HTERT RPE-1 (cell line): ENCODE results near the gene SLC36A1.
"Not testable (repeated sequence)": the region's sequence is repeated elsewhere in the genome, so short reads cannot be mapped to it uniquely, and the experiment has no call there.

Experiments used
- in situ Hi-C: fragments of 300-500 bp; cut with MboI; formaldehyde crosslinking; loops from 4 replicates; pipeline ENCODE4 v1.14.3; 2020; ENCODE audit warnings: low sequenced_read_pairs

SLC36A1 gene

DNA sequence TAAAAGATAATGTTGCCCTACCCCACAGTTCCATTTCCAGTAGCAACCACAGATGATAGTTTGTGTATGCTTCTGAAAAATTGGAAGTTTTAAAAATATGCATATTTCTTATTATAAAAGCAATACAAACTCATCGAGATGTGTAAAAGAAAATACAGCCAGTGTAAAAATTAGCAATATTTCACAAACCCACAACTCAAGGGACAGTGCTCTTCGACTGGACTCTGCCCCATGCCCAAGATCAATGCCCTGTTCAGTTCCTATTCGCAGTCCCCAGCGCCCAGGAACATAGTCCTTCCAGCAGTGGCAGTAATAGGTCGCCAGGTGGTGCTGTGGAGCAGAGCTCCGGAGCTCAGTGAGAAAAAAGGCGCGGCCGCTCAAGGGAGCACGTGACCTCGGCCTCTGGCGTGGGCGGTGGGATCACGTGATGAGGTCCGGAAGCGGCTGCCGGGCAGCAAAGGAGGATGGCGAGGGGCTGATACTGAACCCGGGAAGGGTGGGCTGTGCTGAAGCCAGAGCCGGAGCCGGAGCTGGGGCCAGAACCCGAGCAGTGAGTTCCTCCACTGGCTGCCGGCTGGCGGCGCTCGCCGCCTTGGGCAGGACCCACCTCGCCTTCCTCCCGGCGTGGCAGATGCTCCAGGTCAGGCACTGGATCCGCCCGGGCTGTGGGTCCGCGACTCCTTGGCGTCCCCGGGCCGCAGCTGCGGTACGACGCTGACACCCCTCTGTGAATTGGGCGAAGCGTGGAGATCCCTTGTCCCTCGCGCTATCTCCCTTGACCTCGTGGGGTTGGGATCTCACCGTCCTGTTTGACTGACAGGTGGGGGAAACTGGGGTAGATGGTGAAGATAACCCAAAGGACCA is at the start of gene SLC36A1:
Gene SLC36A1 (plus strand): TSS at position 430 of the 864 bp plus-strand sequence. CDS start 11,190 bp downstream, outside the sequence.
- in situ Hi-C loops: no loop called here

DNA sequence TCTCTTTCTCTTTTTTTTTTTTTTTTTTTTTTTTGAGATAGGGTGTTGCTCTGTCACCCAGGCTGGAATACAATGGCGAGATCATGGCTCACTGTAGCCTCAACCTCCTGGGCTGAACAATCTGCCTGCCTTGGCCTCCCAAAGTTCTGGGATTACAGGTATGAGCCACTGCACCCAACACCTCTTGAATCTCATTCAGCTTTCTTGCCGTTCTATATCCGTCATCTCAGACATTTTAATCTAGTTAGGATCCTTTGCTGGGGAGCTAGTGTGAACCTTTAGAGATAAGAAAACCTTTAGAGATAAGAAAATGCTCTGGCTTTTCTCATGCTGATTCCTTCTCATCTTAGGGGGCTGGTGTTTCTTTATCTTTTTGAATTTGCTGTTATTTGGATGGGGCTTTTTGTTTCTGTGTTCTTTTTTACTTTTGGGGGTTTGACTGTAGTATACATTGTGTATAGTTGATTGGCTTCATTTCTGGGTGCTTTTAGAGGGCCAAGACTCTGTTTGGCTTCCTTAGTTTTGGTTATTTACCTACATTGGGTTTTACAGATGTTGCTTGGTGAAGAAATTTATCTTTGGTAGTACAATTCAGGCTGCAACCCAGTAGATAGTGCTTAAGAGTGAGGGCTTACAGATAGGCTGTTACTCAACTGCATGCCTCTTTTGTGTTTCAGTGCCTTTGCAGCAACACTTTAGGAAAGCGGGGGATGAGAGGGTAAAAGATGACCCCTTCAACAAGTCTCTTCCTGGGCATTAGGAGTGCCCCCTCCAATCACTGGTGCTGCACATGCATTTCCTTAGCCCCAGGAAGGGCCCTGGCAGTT is 41.9 kb upstream of the SLC36A1 start:
- in situ Hi-C loops: no loop called here

DNA sequence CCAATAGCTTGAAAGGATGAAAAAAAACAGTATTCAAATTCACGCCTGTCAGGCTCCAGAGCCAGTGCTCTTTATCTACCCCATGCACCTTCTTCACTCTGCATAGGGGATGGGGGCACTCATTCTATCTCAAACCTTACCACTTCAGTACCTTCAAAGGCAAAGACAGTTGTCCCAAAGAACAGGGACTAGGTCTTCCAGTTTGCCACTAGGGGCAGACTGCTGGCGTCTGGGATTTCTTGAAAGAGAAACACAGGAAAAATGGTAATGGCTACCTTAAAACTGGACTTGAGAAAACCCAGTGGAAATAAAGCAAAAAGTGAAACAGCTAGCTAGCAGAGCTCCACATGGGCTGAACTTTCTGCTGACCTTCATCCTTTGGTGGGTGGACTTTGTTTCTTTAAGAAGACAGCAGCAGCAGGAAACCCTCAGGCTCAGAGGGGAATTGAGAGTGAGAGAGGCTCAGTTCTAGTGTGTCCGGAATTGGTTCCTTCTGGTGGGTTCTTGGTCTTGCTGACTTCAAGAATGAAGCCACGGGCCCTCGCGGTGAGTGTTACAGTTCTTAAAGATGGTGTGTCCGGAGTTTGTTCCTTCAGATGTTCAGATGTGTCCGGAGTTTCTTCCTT is 41.0 kb upstream of the SLC36A1 start:
- in situ Hi-C loops: no loop called here

DNA sequence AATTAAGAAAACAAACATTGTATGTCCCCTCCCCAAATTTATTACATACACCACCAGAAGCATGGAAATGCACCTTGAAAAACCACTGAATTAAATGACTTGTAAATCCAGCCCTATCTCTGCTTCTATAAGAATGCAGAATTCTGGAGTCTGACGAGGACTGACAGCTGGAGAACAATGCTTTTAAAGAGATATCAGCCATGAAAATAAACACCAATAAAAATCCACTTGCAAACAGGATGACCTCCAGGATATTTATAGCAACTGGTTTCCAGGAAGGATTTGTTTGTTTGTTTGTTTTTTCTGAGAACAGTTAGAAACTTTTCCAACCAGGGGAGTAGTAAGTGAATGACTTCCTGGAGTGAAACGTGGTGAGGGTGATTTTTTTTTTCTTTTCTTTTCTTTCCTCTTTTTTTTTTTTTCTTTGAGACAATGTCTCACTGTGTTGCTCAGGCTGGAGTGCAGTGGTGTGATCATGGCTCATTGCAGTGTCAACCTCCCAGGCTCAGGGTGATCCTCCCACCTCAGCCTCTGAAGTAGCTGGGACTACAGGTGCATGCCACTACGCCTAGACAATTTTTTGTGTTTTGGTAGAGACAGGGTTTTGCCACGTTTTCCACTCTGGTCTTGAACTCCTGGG is 38.7 kb upstream of the SLC36A1 start:
- in situ Hi-C loops: no loop called here

DNA sequence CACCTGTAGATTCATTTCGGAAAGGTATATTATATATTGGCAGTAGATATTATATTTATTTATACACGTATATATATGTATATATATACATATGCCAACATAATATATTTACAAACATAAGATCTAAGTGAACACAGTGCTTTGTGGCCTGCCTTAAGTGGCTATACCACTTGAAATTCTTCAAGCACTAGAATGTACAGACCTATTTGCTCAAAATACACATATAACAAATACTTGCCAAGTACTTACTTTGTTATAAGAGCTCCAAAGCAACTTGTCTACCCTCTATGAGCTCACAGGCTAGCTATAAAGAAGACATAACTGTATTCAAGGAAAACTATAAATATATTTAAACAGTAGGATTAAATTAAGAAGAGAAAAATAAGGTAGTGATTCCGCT is 33.6 kb upstream of the SLC36A1 start:
- in situ Hi-C loops: no loop called here

DNA sequence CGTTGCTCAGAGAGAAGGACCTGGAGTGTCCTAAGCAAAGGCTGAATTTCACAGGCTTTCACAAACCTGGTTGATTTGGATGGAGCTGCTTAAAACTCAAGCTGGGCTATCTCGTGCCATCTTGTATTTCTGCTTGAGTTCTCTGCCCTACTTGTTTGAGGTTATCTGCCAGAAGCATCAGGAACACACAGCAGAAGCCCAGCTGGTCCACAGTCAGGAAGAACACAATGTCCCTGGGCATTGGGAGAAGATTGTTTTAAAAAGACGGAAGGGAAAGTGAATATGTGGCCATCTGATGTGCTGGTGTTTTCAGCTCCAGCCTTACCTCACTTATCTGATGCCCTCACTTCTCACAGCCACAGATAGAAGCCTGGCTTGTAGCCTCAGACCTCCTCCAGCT is 32.9 kb upstream of the SLC36A1 start:
- in situ Hi-C loops: no loop called here

DNA sequence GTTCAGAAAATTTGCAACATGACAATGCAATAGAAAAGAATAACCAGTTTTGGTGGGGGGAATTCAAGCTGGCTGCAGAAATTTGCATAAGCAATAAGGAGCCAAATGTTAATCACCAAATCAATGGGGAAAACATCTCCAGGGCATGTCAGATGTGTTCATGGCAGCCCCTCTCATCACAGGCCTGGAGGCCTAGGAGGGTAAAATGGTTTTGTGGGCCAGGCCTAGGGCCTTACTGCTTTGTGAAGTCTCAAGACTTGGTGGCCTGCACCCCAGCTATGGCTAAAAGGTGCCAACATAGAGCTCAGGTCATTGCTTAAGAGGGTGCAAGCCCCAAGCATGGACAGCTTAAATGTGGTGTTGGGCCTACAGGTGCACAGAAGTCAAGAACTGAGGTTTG is 29.7 kb upstream of the SLC36A1 start:
- in situ Hi-C loops: no loop called here

DNA sequence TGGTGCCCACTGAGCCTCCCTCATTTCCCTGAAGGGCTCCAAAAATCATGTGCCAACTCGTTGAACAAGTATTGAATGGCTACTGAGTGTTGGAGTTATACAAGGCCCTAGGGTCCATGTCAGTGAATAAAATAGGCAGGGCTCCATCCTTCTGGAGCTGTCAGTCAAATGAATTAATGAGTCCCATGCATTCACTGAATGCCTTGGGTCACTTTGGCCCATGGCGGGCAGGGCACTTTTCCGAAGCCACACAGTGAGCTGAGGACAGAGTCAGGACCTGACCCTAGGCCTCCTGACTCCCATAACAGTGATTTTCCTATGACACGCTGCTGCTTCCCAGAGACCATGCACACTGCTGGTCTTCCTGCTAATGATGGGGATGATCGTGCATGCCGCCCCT is 27.3 kb upstream of the SLC36A1 start:
- in situ Hi-C loops: no loop called here

DNA sequence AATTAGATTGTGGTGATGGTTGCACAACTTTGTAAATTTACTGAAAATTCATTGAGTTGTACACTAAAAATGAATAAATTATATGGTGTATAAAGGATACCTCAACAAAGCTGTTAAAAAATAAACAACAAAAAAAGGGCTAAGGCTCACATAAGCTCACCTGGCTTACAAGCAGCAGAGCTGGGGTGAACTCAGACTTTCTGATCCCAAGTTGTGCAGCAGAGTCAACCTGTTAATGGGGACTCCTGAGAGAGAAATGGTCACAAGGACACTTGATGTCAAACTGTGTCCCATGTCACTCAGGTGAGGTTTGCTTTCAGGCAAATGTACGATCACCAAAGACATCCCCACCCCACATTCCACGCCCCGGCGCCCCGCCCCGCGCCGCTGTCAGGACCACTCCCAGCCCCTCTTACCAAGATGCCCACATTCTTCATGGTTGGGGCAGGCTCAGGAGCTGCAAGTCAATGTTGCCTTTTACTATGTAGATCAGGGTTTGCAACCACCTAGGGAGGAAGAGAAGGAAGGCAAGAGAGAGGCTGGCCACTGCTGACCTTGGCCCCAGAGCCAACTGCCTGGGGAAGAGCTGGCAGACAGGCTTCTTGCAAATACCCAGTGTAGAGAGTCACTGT is 22.4 kb upstream of the SLC36A1 start:
- in situ Hi-C loops: no loop called here

DNA sequence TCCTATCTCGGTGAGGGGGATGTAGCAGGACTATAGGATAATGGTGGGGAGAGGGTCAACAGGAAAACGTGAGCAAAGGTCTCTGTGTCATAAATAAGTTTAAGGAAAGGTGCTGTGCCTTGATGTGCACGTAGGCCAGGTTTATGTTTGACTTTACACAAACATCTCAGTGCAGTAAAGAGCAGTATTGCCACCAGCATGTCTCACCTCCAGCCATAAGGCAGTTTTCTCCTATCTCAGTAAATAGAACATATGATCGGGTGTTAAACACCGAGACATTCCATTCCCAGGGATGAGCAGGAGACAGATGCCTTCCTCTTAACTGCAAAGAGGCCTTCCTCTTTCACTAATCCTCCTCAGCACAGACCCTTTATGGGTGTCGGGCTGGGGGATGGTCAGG is 21.1 kb upstream of the SLC36A1 start:
- in situ Hi-C loops: not testable (repeated sequence)

DNA sequence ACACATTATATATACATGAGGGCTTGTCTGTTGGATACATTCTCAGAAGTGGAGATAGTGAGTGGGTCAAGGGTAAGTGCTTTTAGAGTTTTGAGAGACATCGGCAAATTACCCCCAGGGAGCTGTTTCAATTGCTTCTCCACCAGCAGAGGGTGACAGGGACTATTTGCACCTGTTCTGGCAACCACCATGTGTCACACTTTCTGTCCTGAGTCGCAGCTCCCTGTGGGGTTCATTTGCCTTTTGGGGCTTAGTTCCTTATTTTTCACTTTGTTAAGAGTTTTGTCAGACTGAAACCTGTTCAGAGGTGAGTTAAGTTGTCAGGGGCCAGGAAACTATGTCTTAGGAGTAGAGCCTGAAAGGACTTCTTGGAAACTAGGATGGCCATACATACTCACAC is 20.1 kb upstream of the SLC36A1 start:
- in situ Hi-C loops: no loop called here

DNA sequence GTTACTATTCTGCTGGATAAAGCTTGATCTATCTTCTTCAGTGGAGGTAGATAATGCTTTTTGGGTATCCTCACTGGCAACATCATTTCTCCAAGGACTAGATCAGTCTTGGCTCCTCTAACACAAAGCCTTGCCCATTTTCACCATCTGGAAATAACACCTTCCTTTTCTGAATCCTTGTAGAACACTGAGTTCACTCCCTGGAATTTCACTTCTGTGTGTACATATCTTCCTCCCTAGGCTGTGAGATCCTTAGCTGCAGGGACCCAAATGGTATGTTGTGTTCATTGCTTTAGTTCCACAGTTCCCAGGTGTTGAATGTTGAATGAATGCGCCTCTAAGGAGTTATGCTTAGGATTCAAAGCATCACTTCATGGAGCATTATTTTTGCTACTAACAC is 16.7 kb upstream of the SLC36A1 start:
- in situ Hi-C loops: no loop called here

DNA sequence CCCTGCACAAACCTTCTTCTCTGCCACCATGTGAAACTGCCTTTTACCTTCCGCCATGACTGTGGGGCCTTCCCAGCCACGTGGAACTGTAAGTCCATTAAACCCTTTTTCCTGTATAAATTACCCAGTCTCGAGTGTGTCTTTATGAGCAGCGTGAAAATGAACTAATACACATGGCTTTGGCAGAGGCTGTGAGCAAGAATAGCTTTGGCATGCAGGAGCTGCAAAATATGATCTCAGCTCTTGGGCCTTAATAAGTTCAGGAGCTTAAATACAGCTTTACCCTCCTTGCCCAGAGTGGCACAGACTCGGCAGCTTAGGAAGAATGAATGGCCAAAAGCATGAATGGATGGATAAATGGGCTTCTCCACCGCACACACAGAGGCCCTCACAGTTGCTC is 15.7 kb upstream of the SLC36A1 start:
- in situ Hi-C loops: no loop called here

DNA sequence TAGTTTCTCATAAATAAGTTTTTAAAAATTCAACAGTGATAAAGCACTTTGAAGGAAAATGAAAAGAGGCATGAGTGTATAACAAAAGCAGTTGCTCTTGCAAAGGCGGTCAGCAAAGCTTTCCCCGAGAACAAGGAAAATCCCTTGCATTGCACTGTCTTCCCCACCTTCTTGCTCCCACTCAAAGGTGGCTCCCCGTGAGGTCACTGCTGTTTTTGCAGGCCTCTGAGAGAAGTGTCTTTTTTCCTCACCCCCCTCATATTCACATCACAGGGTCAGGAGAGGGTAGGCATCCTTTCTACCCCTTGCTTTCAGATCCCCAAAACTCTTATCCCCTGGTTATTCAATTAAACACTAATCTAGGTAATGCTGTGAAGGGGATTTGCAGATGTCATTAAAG is 15.2 kb upstream of the SLC36A1 start:
- in situ Hi-C loops: no loop called here

DNA sequence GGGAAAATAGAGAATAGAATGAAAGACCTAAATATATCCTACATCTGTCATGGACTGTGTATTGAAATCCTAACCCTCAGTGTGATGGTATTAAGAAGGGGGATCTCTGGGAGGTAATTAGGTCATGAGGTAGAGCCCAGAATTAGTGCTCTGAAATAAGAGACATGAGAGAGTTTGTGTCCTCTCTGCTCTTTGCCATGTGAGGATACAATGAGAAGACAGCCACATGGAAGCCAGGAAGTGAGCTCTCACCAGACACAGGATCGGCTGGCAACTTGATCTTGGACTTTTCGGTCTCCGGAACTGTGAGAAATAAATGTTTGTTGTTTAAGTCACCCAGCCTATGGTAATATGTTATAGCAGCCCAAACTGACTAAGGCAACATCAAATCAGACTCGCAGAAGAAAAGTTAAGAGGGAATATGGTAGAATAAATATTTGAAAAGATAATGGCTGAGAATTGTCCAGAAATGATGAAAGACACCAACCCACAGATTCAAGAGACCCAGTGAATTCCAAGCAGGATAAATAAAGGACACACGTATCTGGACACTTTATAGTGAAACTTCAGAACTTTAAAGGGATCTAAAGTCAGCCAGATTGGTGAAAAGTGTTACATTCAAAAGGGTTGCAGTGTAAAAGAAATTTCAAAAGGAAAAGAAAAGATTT is 12.7 kb upstream of the SLC36A1 start:
- in situ Hi-C loops: no loop called here

DNA sequence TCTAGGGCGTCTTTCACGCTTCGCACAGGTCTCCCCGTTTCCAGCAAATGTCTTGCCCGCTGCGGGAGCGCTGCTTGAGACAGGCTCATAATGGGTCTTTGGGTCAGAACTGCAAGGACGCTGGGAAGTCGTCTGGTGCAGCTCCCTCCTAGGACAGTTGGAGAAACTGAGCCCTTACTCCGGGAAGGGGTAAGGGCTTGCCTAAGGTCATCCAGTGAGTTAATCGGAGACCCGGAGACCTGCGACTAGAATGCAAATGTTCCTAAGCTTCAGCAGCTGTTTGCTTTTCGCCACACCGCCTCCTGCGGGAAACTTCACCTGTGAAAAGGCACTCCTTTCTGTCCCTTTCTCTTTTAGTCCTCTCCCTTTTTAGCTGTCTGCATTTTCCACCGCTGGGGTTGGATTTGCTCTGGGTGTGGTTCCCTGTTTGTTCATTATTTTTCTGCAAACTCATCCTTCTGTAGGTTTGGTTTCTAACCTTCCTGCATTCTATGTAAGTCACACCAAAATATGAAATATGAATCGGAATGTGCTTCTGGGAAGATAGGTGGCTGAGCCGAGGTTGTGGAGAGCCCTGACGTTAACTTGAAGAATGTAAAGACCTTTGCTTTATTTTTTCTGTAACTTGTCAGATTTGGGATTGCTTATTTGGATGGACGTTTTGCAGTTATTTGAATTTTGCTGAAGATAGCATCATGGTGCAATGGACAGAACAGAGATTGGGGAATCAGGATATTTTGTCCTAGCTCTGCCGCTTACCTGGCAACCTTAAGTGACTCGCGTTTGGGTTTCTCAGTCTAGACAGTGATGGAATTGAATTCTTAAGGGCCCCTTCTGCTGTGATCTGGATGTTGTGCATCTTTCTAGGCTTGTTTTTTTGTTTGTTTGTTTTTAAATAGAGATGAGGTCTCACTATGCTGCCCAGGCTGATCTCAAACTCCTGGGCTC is 909 bp downstream of the SLC36A1 start:
- in situ Hi-C loops: no loop called here

DNA sequence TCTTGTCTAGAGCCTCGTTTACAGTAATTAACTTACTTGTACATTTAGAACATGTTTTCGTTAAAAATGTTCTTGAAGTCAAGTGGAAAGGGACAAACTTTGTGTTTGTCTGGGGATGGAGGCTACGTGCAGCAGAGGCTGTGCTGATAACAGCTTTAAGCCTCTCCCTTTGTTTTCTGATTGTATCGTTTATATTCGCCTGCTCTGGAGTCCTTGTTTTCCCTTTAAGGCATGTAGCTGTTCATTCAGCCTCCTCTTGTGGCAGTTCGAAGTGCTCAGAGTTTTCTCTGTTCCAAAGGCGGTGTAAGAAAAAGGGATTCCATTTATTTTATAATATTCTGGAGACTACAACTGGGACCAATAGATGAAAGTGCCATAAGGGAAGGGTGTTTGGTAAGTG is 1.9 kb downstream of the SLC36A1 start:
- in situ Hi-C loops: no loop called here

DNA sequence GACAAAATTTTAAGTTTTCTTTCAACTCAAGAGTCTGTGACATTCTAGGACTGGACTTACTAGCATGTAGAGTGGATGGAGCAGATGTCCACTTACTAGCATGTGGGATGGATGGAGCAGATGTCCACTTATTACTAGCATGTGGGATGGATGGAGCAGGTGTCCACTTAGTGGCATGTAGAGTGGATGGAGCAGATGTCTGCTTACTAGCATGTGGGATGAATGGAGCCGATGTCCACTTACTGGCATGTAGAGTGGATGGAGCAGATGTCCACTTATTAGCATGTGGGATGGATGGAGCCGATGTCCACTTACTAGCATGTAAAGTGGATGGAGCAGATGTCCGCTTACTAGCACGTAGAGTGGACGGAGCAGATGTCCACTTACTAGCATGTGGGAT is 2.4 kb downstream of the SLC36A1 start:
- in situ Hi-C loops: no loop called here

DNA sequence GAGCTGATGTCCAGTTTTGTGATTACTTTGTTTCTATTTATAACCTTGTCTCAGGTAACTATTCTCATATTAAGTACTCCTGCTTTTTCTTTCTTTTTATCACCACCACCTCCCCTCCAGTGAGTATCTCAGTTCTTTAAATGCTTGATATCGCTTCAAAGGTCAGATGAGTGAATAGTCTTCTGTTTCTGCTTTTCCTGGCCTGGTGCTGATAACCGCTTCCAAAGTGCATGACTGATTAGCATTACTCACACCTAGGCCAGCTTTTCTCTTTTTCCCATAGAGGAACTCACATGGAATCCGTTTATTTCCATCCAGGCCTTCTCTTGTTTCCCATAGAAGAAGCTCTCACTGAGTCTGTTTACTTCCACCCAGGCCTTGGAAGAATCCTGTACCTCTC is 3.2 kb downstream of the SLC36A1 start:
- in situ Hi-C loops: no loop called here
